ENCODE results near the gene FBXW2.

DNA sequence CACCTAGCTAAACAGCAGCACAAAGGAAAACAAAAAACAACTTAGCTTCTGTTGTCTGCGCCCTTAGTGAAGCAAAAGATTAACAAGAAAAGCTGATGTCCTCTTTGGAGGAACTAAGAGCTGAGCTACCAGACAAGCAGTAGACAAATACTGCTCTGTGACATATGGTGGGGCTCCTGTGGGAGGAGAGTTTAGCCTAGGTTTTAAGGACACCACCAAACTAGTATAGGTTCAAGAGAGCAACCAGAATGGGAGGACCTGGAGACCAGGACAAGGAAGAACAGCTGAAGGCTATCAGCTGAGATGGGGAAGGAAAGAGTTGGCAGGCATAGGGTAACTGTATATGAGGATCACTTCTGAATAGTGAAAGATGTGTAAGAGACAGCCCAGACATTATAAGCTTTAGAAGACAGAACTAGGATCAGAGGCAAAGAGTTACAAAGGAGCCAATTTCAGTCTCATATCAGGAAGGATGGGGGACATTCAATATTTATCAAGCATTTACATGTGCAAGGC is 27.2 kb downstream of the FBXW2 start:
- TF ChIP-seq, protein P1, sequence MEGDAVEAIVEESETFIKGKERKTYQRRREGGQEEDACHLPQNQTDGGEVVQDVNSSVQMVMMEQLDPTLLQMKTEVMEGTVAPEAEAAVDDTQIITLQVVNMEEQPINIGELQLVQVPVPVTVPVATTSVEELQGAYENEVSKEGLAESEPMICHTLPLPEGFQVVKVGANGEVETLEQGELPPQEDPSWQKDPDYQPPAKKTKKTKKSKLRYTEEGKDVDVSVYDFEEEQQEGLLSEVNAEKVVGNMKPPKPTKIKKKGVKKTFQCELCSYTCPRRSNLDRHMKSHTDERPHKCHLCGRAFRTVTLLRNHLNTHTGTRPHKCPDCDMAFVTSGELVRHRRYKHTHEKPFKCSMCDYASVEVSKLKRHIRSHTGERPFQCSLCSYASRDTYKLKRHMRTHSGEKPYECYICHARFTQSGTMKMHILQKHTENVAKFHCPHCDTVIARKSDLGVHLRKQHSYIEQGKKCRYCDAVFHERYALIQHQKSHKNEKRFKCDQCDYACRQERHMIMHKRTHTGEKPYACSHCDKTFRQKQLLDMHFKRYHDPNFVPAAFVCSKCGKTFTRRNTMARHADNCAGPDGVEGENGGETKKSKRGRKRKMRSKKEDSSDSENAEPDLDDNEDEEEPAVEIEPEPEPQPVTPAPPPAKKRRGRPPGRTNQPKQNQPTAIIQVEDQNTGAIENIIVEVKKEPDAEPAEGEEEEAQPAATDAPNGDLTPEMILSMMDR (IDR thresholded peaks at IDR 0.05), result no peak
- TF ChIP-seq EZH2 (IDR thresholded peaks at IDR 0.05; ENCODE audit: borderline replicate concordance, insufficient read depth, low read depth, low read length, poor library complexity, severe bottlenecking), result no peak
